ENCODE measurements around the gene ESPN. TPM values are rescaled to one million over a fixed set of nuclear protein-coding genes. Genes with fewer than 3 reads are reported as not detected.

Gene ESPN
- total RNA-seq, 2 experiments from 2014 or later, result not detected

DNA sequence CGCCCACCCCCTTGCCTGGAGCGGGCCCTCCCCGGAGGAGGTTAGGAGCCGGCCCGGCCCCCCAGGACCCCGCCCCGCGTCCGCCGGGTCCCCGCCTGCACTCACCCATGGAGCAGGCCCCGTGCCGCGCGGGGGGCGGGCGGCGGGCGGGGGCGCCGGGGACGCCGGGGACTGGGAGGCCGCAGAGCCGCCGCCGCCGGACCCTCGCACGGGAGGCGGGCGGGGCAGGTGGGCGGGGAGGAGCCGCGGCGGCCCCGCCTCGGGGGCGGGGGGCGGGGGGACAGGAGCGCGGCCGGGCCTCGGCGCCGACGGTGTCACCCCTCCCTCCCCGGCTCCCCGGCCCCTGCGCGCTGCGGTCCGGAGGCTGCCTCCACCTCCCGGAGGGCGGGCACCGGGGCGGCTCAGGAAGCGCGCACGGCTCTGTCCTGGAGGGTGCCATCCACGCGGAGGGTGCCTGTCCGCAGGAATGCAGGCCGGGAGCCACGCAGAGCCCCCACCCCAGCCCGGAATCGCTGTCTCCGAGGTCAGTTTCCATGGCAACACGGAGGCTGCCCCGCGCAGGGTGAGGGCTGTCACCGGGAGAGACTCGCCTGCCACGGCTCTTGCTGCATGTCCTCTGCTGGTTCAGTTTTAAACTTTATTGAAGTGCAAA, 72.8 kb downstream of the ESPN start:
- CTCF ChIA-PET (ENCODE audit: unreplicated experiment), result no interaction called here

DNA sequence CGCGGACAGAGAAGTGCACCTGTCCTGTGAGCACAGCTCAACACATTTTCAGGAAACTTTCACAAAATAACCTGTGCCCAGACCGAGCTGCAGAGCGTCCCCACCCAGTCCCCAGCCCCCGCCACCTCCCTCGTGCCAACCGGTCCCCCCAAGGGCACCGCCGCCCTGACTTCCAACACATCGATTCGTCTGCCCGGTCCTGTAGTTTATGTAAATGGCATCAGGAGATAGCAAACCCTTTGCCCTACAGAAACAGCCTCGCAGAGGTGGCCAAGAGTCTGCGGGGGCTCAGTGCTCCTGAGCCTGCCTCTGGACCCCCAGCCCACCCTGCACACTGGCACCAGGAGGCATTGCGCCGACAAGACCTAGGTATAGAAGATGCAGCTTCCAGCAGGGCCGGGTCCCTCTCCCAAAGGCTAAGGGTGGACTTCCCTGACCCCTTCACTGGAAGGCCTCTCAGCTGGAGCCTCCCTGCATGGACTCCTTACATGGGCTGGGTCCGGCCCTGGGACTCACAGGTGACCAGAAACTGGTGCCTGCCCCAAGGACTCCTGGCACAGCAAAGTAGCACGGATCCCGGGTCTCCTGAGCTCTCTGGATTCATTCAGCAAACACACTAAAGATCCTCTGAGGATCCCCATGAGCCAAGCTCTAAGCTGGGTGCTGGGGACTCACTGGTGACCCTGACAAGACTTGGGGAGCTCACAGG, 73.4 kb downstream of the ESPN start:
- no peaks in the 10 kb centered on the region for H3K36me3 ChIP-seq (ENCODE audit: insufficient read depth, low read length)
- no peak for DNase-seq (ENCODE audit: low spot score)
- no peak overlapping the region for H3K27ac ChIP-seq (ENCODE audit: low read depth, low read length, poor library complexity, severe bottlenecking)
- H3K4me1 ChIP-seq (ENCODE audit: insufficient read depth, low read length, poor library complexity, severe bottlenecking), result no peaks in the 10 kb centered on the region
- no TSS peak for BruUV-seq (replicated peaks)
- H3K9me2 ChIP-seq (ENCODE audit: insufficient read depth, low read length), result no peaks in the 10 kb centered on the region
- intact Hi-C loops (cut with micrococcal nuclease; ENCODE audit: unreplicated experiment), result no loop called here
- no peaks in the 10 kb centered on the region for H3K79me2 ChIP-seq (ENCODE audit: insufficient read depth, low read depth, low read length)
- no peak overlapping the region for H2AFZ ChIP-seq (ENCODE audit: low read length)
- CTCF ChIA-PET (ENCODE audit: unreplicated experiment), result no interaction called here
- H4K20me1 ChIP-seq (ENCODE audit: insufficient read depth, low read length), result no peaks in the 10 kb centered on the region
- TF ChIP-seq, protein P1, sequence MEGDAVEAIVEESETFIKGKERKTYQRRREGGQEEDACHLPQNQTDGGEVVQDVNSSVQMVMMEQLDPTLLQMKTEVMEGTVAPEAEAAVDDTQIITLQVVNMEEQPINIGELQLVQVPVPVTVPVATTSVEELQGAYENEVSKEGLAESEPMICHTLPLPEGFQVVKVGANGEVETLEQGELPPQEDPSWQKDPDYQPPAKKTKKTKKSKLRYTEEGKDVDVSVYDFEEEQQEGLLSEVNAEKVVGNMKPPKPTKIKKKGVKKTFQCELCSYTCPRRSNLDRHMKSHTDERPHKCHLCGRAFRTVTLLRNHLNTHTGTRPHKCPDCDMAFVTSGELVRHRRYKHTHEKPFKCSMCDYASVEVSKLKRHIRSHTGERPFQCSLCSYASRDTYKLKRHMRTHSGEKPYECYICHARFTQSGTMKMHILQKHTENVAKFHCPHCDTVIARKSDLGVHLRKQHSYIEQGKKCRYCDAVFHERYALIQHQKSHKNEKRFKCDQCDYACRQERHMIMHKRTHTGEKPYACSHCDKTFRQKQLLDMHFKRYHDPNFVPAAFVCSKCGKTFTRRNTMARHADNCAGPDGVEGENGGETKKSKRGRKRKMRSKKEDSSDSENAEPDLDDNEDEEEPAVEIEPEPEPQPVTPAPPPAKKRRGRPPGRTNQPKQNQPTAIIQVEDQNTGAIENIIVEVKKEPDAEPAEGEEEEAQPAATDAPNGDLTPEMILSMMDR (conservative IDR thresholded peaks at IDR 0.05; ENCODE audit: low read length), result no peak
- no peak for TF ChIP-seq EZH2phosphoT487 (IDR thresholded peaks at IDR 0.05; ENCODE audit: borderline replicate concordance, low read depth, low read length)
- H3K9me3 ChIP-seq (ENCODE audit: low read length), result no peaks in the 10 kb centered on the region
- H3K4me3 ChIP-seq (ENCODE audit: low read depth, low read length, poor library complexity, severe bottlenecking), result no peak overlapping the region
- peak overlapping the region; percentile 51; the same call in 1 of the 2 replicates for H3K4me2 ChIP-seq (ENCODE audit: low read length)
- POLR2A ChIA-PET, result no interaction called here

More for the DNA sequence above, 72.8 kb downstream of the ESPN start:
- Histone ChIP-seq H3K79me2 (ENCODE audit: insufficient read depth, low read depth, low read length) (no peaks in the 10 kb centered on the region), H3K9me2 (ENCODE audit: insufficient read depth, low read length) (no peaks in the 10 kb centered on the region), H2AFZ (ENCODE audit: low read length) (no peak overlapping the region), H4K20me1 (ENCODE audit: insufficient read depth, low read length) (no peaks in the 10 kb centered on the region), H3K4me3 (ENCODE audit: low read depth, low read length, poor library complexity, severe bottlenecking) (no peak overlapping the region), H3K4me2 (ENCODE audit: low read length) (peak overlapping the region; percentile 51; the same call in 1 of the 2 replicates), H3K4me1 (ENCODE audit: insufficient read depth, low read length, poor library complexity, severe bottlenecking) (no peaks in the 10 kb centered on the region), H3K27ac (ENCODE audit: low read depth, low read length, poor library complexity, severe bottlenecking) (no peak overlapping the region), H3K36me3 (ENCODE audit: insufficient read depth, low read length) (no peaks in the 10 kb centered on the region), H3K9me3 (ENCODE audit: low read length) (no peaks in the 10 kb centered on the region)
- TF ChIP-seq, protein P1 (conservative IDR thresholded peaks at IDR 0.05; ENCODE audit: low read length), result no peak
- intact Hi-C loops (cut with micrococcal nuclease; ENCODE audit: unreplicated experiment), result no loop called here
- POLR2A ChIA-PET, result no interaction called here
- no TSS peak for BruUV-seq (replicated peaks)
- peak; percentile 16 for DNase-seq (ENCODE audit: low spot score)

DNA sequence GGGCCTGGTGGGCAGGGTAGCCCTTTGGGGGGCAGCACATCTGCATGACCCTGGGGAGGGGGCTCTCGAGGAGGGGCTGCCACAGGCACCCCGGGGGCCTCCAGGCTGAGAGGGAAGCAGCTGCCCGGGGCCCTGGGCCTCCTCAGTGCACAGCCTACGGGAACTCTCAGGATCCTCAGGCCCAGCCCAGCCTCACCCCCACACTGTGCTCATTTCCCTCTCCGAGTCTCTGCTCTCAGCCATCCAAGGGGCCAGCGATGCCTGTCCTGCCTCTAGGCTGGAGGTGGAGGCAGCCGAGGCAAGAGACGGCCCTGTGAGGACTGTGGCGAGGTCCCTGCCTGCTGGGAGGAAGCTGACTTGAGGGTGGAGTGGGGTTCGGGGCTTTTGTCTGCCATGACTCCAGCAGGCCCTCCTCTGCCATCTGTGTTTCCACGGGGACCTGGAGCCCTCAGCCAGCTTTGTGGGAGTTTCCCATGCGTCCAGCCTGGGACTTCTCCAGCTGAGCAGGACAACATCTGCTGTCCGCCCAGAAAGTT, 74.1 kb downstream of the ESPN start:
- no peaks in the 10 kb centered on the region for H3K9me2 ChIP-seq (ENCODE audit: insufficient read depth, low read length)
- CTCF ChIA-PET (ENCODE audit: unreplicated experiment), result no interaction called here
- POLR2A ChIA-PET, result no interaction called here
- BruUV-seq (replicated peaks), result no TSS peak
- no peak overlapping the region for H3K4me3 ChIP-seq (ENCODE audit: low read depth, low read length, poor library complexity, severe bottlenecking)
- H3K4me2 ChIP-seq (ENCODE audit: low read length), result no peak overlapping the region
- no peaks in the 10 kb centered on the region for H4K20me1 ChIP-seq (ENCODE audit: insufficient read depth, low read length)
- no peaks in the 10 kb centered on the region for H3K36me3 ChIP-seq (ENCODE audit: insufficient read depth, low read length)
- DNase-seq (ENCODE audit: low spot score), result no peak
- intact Hi-C loops (cut with micrococcal nuclease; ENCODE audit: unreplicated experiment), result no loop called here
- no peaks in the 10 kb centered on the region for H3K4me1 ChIP-seq (ENCODE audit: insufficient read depth, low read length, poor library complexity, severe bottlenecking)
- no peak overlapping the region for H2AFZ ChIP-seq (ENCODE audit: low read length)
- H3K79me2 ChIP-seq (ENCODE audit: insufficient read depth, low read depth, low read length), result no peaks in the 10 kb centered on the region
- no peak for TF ChIP-seq EZH2phosphoT487 (IDR thresholded peaks at IDR 0.05; ENCODE audit: borderline replicate concordance, low read depth, low read length)
- TF ChIP-seq, protein P1 (conservative IDR thresholded peaks at IDR 0.05; ENCODE audit: low read length), result no peak
- no peaks in the 10 kb centered on the region for H3K9me3 ChIP-seq (ENCODE audit: low read length)
- H3K27ac ChIP-seq (ENCODE audit: low read depth, low read length, poor library complexity, severe bottlenecking), result no peak overlapping the region

Data from OCI-LY7 (cell line).